A549 (cell line): ENCODE data around the gene THEMIS2. TPM values are rescaled to one million over a fixed set of nuclear protein-coding genes. Genes with fewer than 3 reads are reported as not detected.

Experiments used
- ATAC-seq, 2 experiments: fragments of 200-7000 bp in 1 of 2; fragments of >200 bp in 1 of 2; cut with Nextera tagmentation in 1 of 2; cut with Tn5 transposase in 1 of 2; 3 replicates each; pipeline versions ENCODE4 v1.8.0 to v1.9.1; 2018 to 2020; ENCODE audit warnings: mild to moderate bottlenecking in 1 of 2, moderate library complexity in 1 of 2
- CTCF ChIA-PET: fragments of 300-600 bp; sonication (Branson Sonifier 250); formaldehyde crosslinking; extraction: SDS; loops from one replicate; lab custom pipeline; 2021; ENCODE audit warnings: antibody characterized with exemption, inconsistent platforms; lab: Yijun Ruan, JAX
- POLR2A ChIA-PET: fragments of 350-600 bp; formaldehyde crosslinking; extraction: SDS; loops from one replicate; lab custom pipeline; 2021; ENCODE audit warnings: antibody characterized with exemption, inconsistent platforms; lab: Yijun Ruan, JAX
- DNase-seq, 2 experiments: peaks; one replicate each; pipeline versions ENCODE4 v3.0.0 to v3.0.0-alpha.2; 2011 to 2016; ENCODE audit warnings: low read depth in 1 of 2, low spot score in 1 of 2
- FAIRE-seq: peaks from 2 replicates; lab custom pipeline; 2011; peaks lifted over from hg19 to GRCh38; lab: Jason Lieb, UNC
- H3K27ac ChIP-seq, 2 experiments: fragments of >200 bp; sonication (Bioruptor Twin); formaldehyde crosslinking; 3 replicates each; pipeline ENCODE4 v1.5.1; 2016 to 2017
- H3K4me1 ChIP-seq: fragments of >200 bp; sonication (Bioruptor Twin); formaldehyde crosslinking; 3 replicates; pipeline ENCODE4 v1.6.1; 2016
- H3K4me2 ChIP-seq: fragments of >200 bp; sonication (Bioruptor Twin); formaldehyde crosslinking; 3 replicates; pipeline ENCODE4 v1.6.1; 2016
- H3K4me3 ChIP-seq: fragments of >200 bp; sonication (Bioruptor Twin); formaldehyde crosslinking; 3 replicates; pipeline ENCODE4 v1.5.1; 2016
- H3K9me3 ChIP-seq: fragments of >200 bp; sonication (Bioruptor Twin); formaldehyde crosslinking; 3 replicates; pipeline ENCODE4 v1.6.1; 2016
- BCL3 ChIP-seq: fragments of >200 bp; sonication (Bioruptor Twin); formaldehyde crosslinking; IDR thresholded peaks from 3 replicates; pipeline ENCODE4 v1.6.1; 2016
- BHLHE40 ChIP-seq: IDR thresholded peaks from 2 replicates; pipeline ENCODE4 v1.6.1; 2012; ENCODE audit warnings: low read depth, low read length, inconsistent platforms
- CEBPB ChIP-seq, 2 experiments: fragments of >200 bp in 1 of 2; sonication (Bioruptor Twin) in 1 of 2; formaldehyde crosslinking in 1 of 2; IDR thresholded peaks; 2 replicates each; pipeline ENCODE4 v1.6.1; 2012 to 2016
- FOSB ChIP-seq: fragments of 250-450 bp; sonication (Bioruptor Pico); IDR thresholded peaks from 2 replicates; pipeline ENCODE4 v1.5.0; 2020; ENCODE audit warnings: mild to moderate bottlenecking, moderate library complexity
- FOXS1 ChIP-seq: fragments of 250-450 bp; sonication (Bioruptor Pico); IDR thresholded peaks from 2 replicates; pipeline ENCODE4 v1.5.0; 2020; ENCODE audit warnings: mild to moderate bottlenecking, moderate library complexity
- HOXB13 ChIP-seq: fragments of 250-450 bp; sonication (Bioruptor Pico); IDR thresholded peaks from 2 replicates; pipeline ENCODE4 v1.5.0; 2020; ENCODE audit warnings: low read depth, mild to moderate bottlenecking, moderate library complexity
- MAFK ChIP-seq: fragments of 450-650 bp; IDR thresholded peaks from 2 replicates; pipeline ENCODE4 v1.6.1; 2014; ENCODE audit not compliant: partially characterized antibody
- MYC ChIP-seq: IDR thresholded peaks from 2 replicates; pipeline ENCODE4 v1.6.1; 2012; ENCODE audit warnings: mild to moderate bottlenecking, inconsistent platforms, low read length, improper control_type of control experiment, borderline replicate concordance
- NFE2L2 ChIP-seq: fragments of 150-350 bp; conservative IDR thresholded peaks from 2 replicates; pipeline ENCODE4 v1.6.1; 2014; ENCODE audit warnings: low read length
- NPAS2 ChIP-seq: fragments of 250-450 bp; sonication (Bioruptor Pico); IDR thresholded peaks from 2 replicates; pipeline ENCODE4 v1.8.0; 2022; ENCODE audit warnings: mild to moderate bottlenecking, moderate library complexity, borderline replicate concordance
- NR3C1 ChIP-seq: fragments of >200 bp; sonication (Bioruptor Twin); formaldehyde crosslinking; IDR thresholded peaks from 3 replicates; pipeline ENCODE4 v1.6.1; 2017
- POLR2A ChIP-seq: IDR thresholded peaks from 2 replicates; pipeline ENCODE4 v1.6.1; 2012; ENCODE audit warnings: mild to moderate bottlenecking, low read length
- POLR2AphosphoS2 ChIP-seq: conservative IDR thresholded peaks from 2 replicates; pipeline ENCODE4 v1.6.1; 2012; ENCODE audit warnings: low read length, improper control_type of control experiment, inconsistent platforms
- RCOR1 ChIP-seq: fragments of 150-350 bp; IDR thresholded peaks from 2 replicates; pipeline ENCODE4 v1.6.1; 2014; ENCODE audit warnings: antibody characterized with exemption, low read length, low read depth
- RFX5 ChIP-seq: fragments of 450-650 bp; IDR thresholded peaks from 2 replicates; pipeline ENCODE4 v1.7.1; 2014; ENCODE audit warnings: antibody characterized with exemption, mild to moderate bottlenecking, moderate library complexity
- SREBF2 ChIP-seq: fragments of 450-650 bp; IDR thresholded peaks from 2 replicates; pipeline ENCODE4 v1.6.1; 2014; ENCODE audit warnings: mild to moderate bottlenecking, moderate library complexity
- TFCP2L1 ChIP-seq: fragments of 250-450 bp; sonication (Bioruptor Pico); IDR thresholded peaks from 2 replicates; pipeline ENCODE4 v1.5.0; 2021; ENCODE audit warnings: mild to moderate bottlenecking
- TP53 ChIP-seq: fragments of 250-450 bp; sonication (Bioruptor Pico); IDR thresholded peaks from 2 replicates; pipeline ENCODE4 v1.5.0; 2021; ENCODE audit warnings: mild to moderate bottlenecking, moderate library complexity
- USF2 ChIP-seq: fragments of 450-650 bp; IDR thresholded peaks from 2 replicates; pipeline ENCODE4 v1.6.1; 2014; ENCODE audit warnings: antibody characterized with exemption
- ZC3H11A ChIP-seq: fragments of 450-650 bp; IDR thresholded peaks from 2 replicates; pipeline ENCODE4 v1.6.1; 2014; ENCODE audit warnings: antibody characterized with exemption, mild to moderate bottlenecking
- ZNF302 ChIP-seq: fragments of 250-450 bp; sonication (Bioruptor Pico); IDR thresholded peaks from 2 replicates; pipeline ENCODE4 v1.9.0; 2021; ENCODE audit warnings: inconsistent platforms, mild to moderate bottlenecking, moderate library complexity
- ZSCAN20 ChIP-seq: fragments of 250-450 bp; sonication (Bioruptor Pico); IDR thresholded peaks from 2 replicates; pipeline ENCODE4 v1.8.0; 2022; ENCODE audit warnings: mild to moderate bottlenecking, moderate library complexity
- WGBS: methylation state at CpG from one replicate; pipeline ENCODE4 v1.1.6; 2017; ENCODE audit errors: missing lambda C conversion rate; 5-methylcytosine and 5-hydroxymethylcytosine counted together
- polyA plus RNA-seq, 4 experiments: library from polyadenylated mRNA; depleted of rRNA in 3 of 4; stranded (reverse); fragments of >200 nt; fragmentation: RNase III in 1 of 4; extraction: RNeasy Plus Mini Kit Qiagen cat#74134 plus additional on column Dnase treatment in 1 of 4; gene quantifications; 2 replicates in 3 of 4; 3 replicates in 1 of 4; pipeline ENCODE4 v1.2.3, GENCODE V29; 2011 to 2017
- TF ChIP-seq, protein P1 (sequence below): fragments of >200 bp; sonication (Bioruptor Twin); formaldehyde crosslinking; IDR thresholded peaks from 2 replicates; pipeline ENCODE4 v1.6.1; 2016

The THEMIS2 gene
- polyA plus RNA-seq, 2 of the 4 experiments (the other 2 are of a cell fraction) = 0.58 to 0.81 TPM

- Histone ChIP-seq H3K4me1 (peaks cover 16% of the 10 kb centered on the region; the same call in 2 of the 3 replicates), H3K4me3 (peak overlapping the region; percentile 98), H3K27ac (peak overlapping the region; percentile 94 to 96), H3K4me2 (peak overlapping the region; percentile 87), H3K9me3 (no peaks in the 10 kb centered on the region)
- DNase-seq = no peak
- 42% methylated on average over 10 of the region's 10 CpGs for WGBS
- ATAC-seq = no peak
- CTCF ChIA-PET = interaction anchor here (1.3 to 1.6 kb wide), 2 partner anchors 9 kb away, joined by 3 to 5 read pairs; no protein-coding TSS in a partner anchor
- no peak for FAIRE-seq
- no peak for TF ChIP-seq RFX5
- TF ChIP-seq FOSB (CRISPR knock-in tag) = no peak
- TF ChIP-seq POLR2AphosphoS2 = no peak
- no peak for TF ChIP-seq ZC3H11A
- TF ChIP-seq NR3C1 = no peak
- TF ChIP-seq SREBF2 = no peak
- TF ChIP-seq NFE2L2 = no peak
- no peak for TF ChIP-seq HOXB13 (CRISPR knock-in tag)
- TF ChIP-seq MAFK = no peak
- no peak for TF ChIP-seq RCOR1
- POLR2A ChIA-PET = interaction anchor here (1.4 to 2.1 kb wide), 4 partner anchors 14 to 160 kb away, joined by 5 to 22 read pairs (median 11); partner anchors contain the start of genes FAM76A, IFI6 and STX12
Observed at GRCh38 chr1:27831568-27832410, 40.6 kb upstream of the THEMIS2 start.

DNA sequence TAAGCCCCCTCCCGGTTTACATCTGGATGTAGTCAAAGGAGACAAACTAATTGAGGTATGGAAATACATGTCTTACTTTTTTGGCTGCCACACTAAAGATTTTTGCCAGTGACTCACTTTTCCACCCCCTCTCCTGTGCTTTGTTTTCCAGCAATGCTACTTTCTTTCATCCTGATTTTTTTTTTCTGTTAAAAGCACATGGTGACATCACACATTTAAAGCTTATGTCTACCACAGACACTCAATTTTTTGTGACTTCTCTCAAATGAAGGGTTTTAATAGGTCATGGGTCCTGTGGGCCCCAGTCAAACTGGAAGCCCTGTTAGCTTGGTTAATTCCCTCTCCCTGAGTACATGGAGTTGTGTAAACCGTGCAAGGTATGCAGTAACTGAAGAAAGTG lies 39.6 kb upstream of the THEMIS2 start:
- Histone ChIP-seq H3K4me1 (peaks cover 16% of the 10 kb centered on the region; the same call in 2 of the 3 replicates), H3K4me2 (peak overlapping the region; percentile 87), H3K4me3 (no peak overlapping the region), H3K27ac (no peak overlapping the region), H3K9me3 (no peaks in the 10 kb centered on the region)
- no peak for FAIRE-seq
- 96% methylated on average over 2 of the region's 2 CpGs for WGBS
- ChIA-PET POLR2A (no interaction called here), CTCF (interaction anchor here (1.1 to 3.6 kb wide), 3 partner anchors 8 to 24 kb away, joined by 3 to 11 read pairs (median 5); no protein-coding TSS in a partner anchor)
- ATAC-seq = no peak
- no peak for DNase-seq
- no peak for TF ChIP-seq ZSCAN20 (CRISPR knock-in tag)
- TF ChIP-seq MYC = no peak
- no peak for TF ChIP-seq BHLHE40
- no peak for TF ChIP-seq ZNF302 (CRISPR knock-in tag)
- TF ChIP-seq TFCP2L1 = no peak
- TF ChIP-seq BCL3 = no peak
- no peak for TF ChIP-seq TP53 (CRISPR knock-in tag)
- TF ChIP-seq CEBPB (IDR thresholded peaks at IDR 0.05) = no peak
- no peak for TF ChIP-seq POLR2A
- TF ChIP-seq NPAS2 (CRISPR knock-in tag) = no peak
- TF ChIP-seq USF2 = no peak
- no peak for TF ChIP-seq FOXS1

DNA sequence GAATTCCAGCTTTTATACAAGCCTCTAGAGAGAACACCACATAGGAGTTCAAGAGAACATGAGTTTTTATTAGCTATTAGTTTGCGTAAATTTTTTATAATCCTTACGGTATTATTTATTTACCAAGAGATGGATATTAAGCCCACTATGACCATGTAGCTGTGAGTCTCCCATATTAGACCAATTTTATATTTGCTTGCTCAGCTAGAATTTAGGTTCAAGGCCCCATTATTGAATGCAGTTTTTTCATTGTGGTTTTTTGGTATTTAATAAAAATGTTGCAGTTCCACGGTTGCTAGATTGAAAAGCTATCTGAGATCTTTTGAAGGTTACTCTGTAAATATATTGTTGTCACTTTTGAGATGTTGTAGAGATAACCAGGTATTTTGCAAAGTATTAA lies 38.9 kb upstream of the THEMIS2 start:
- ChIA-PET CTCF (interaction anchor here (1.1 to 3.6 kb wide), 3 partner anchors 7 to 24 kb away, joined by 3 to 11 read pairs (median 5); no protein-coding TSS in a partner anchor), POLR2A (no interaction called here)
- TF ChIP-seq MAFK (peak; percentile 54), ZC3H11A (no peak)
- TF ChIP-seq, protein P1, sequence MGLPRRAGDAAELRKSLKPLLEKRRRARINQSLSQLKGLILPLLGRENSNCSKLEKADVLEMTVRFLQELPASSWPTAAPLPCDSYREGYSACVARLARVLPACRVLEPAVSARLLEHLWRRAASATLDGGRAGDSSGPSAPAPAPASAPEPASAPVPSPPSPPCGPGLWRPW = no peak

More for the DNA sequence above, 38.9 kb upstream of the THEMIS2 start:
- no peak overlapping the region for H3K4me3 ChIP-seq
- no peak for DNase-seq
- no peak for FAIRE-seq
- WGBS = 90% methylated on average over 3 of the region's 3 CpGs
- H3K4me2 ChIP-seq = no peak overlapping the region
- no peak for ATAC-seq
- H3K4me1 ChIP-seq = peaks cover 16% of the 10 kb centered on the region; the same call in 2 of the 3 replicates
- no peak overlapping the region for H3K27ac ChIP-seq
- H3K9me3 ChIP-seq = no peaks in the 10 kb centered on the region
